ENCODE data around the gene ZNF385A.

DNA sequence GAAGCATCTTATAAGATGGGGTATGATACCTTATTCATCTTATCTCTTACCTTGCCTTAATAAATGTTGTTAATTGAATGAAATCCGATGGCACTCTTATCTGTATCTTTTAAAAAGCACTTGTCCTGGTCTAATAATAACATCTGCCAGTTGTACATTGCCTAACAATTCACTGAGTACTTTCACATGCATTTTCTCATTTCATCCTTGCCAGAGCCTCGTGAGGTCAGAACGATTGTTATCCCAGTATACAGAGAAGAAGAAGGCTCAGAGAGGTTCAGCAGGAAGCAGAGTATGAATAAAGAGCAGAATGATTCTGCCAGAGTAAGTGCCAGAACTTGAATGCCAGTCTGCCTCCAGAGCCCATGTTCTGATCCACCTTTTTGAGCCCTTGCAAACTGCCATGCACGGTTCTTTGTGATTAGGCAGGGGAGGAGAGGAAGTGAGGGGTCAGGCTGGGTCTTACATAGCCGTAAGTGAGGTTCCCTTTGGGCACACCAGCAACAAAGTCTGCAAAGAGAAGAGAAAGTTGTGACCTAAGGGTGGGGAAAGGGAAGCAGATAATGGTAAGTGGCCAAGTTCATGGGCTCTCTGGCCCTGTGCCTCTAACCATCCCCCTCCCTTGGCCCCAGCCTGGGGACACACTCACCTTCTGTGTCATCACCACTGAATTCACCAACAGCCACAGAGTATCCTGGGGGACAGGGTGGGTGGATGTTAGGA, 22.8 kb upstream of the ZNF385A start:
- TF ChIP-seq POLR2A (IDR thresholded peaks at IDR 0.05) = no peak
- TF ChIP-seq, protein P1, sequence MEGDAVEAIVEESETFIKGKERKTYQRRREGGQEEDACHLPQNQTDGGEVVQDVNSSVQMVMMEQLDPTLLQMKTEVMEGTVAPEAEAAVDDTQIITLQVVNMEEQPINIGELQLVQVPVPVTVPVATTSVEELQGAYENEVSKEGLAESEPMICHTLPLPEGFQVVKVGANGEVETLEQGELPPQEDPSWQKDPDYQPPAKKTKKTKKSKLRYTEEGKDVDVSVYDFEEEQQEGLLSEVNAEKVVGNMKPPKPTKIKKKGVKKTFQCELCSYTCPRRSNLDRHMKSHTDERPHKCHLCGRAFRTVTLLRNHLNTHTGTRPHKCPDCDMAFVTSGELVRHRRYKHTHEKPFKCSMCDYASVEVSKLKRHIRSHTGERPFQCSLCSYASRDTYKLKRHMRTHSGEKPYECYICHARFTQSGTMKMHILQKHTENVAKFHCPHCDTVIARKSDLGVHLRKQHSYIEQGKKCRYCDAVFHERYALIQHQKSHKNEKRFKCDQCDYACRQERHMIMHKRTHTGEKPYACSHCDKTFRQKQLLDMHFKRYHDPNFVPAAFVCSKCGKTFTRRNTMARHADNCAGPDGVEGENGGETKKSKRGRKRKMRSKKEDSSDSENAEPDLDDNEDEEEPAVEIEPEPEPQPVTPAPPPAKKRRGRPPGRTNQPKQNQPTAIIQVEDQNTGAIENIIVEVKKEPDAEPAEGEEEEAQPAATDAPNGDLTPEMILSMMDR (IDR thresholded peaks at IDR 0.05) = no peak
